Measurements from ENCODE around the gene DHRS7B.
"Not testable (repeated sequence)": the region's sequence is repeated elsewhere in the genome, so short reads cannot be mapped to it uniquely, and the experiment has no call there.

Gene DHRS7B

GRCh38 chr17:21108651-21109050, 18.1 kb upstream of the DHRS7B start:
- DNase-seq (ENCODE audit: low spot score), result no peak

- DNase-seq (ENCODE audit: low spot score), result no peak
These were observed 13.6 kb upstream of the DHRS7B start for GRCh38 chr17:21113049-21113690.

GRCh38 chr17:21113716-21114115, 13.0 kb upstream of the DHRS7B start:
- DNase-seq (ENCODE audit: low spot score), result no peak

GRCh38 chr17:21114791-21115190, 12.0 kb upstream of the DHRS7B start:
- not testable (repeated sequence) for DNase-seq (ENCODE audit: low spot score)

GRCh38 chr17:21119247-21119918, 7.4 kb upstream of the DHRS7B start:
- DNase-seq (ENCODE audit: low spot score), result peak; percentile 73

GRCh38 chr17:21119919-21120249, 6.9 kb upstream of the DHRS7B start:
- no peak for DNase-seq (ENCODE audit: low spot score)

- no peak for DNase-seq (ENCODE audit: low spot score)
These were observed 2.7 kb upstream of the DHRS7B start for GRCh38 chr17:21124086-21124485.

- DNase-seq (ENCODE audit: low spot score), result not testable (repeated sequence)
These were observed 2.2 kb upstream of the DHRS7B start for GRCh38 chr17:21124517-21124916.

- no peak for DNase-seq (ENCODE audit: low spot score)
These were observed 902 bp upstream of the DHRS7B start for GRCh38 chr17:21125862-21126261.

- DNase-seq (ENCODE audit: low spot score), result no peak
These were observed 829 bp downstream of the DHRS7B start for GRCh38 chr17:21127509-21128077.

GRCh38 chr17:21129023-21129681, 2.4 kb downstream of the DHRS7B start:
- no peak for DNase-seq (ENCODE audit: low spot score)

- DNase-seq (ENCODE audit: low spot score), result no peak
These were observed 4.4 kb downstream of the DHRS7B start for GRCh38 chr17:21131137-21131536.

GRCh38 chr17:21132428-21132827, 5.7 kb downstream of the DHRS7B start:
- DNase-seq (ENCODE audit: low spot score), result no peak

- DNase-seq (ENCODE audit: low spot score), result no peak
These were observed 7.8 kb downstream of the DHRS7B start for GRCh38 chr17:21134559-21134958.

- no peak for DNase-seq (ENCODE audit: low spot score)
These were observed 14.1 kb downstream of the DHRS7B start for GRCh38 chr17:21140911-21141310.

GRCh38 chr17:21141331-21141730, 14.6 kb downstream of the DHRS7B start:
- no peak for DNase-seq (ENCODE audit: low spot score)

GRCh38 chr17:21142065-21142464, 15.3 kb downstream of the DHRS7B start:
- DNase-seq (ENCODE audit: low spot score), result not testable (repeated sequence)

- no peak for DNase-seq (ENCODE audit: low spot score)
These were observed 16.9 kb downstream of the DHRS7B start for GRCh38 chr17:21143695-21144094.

GRCh38 chr17:21144299-21144698, 17.5 kb downstream of the DHRS7B start:
- not testable (repeated sequence) for DNase-seq (ENCODE audit: low spot score)

GRCh38 chr17:21146362-21147015, 19.7 kb downstream of the DHRS7B start:
- DNase-seq (ENCODE audit: low spot score), result no peak

- DNase-seq (ENCODE audit: low spot score), result no peak
These were observed 22.9 kb downstream of the DHRS7B start for GRCh38 chr17:21149621-21150020.

GRCh38 chr17:21152731-21153130, 26.0 kb downstream of the DHRS7B start:
- DNase-seq (ENCODE audit: low spot score), result no peak

All from left forelimb (tissue), 1 donor.